Body of pancreas (tissue), 4 donors: ENCODE results near the gene LAPTM4A. TPM values are rescaled to one million over a fixed set of nuclear protein-coding genes. Genes with fewer than 3 reads are reported as not detected.

ENCODE experiments used
- ATAC-seq: fragments of 150-250 bp; one replicate; pipeline ENCODE4 v1.9.1; 2016
- DNase-seq, 4 donors: peaks; one replicate each; pipeline ENCODE4 v3.0.0-alpha.2; 2019
- H3K27ac ChIP-seq, 4 donors: fragments of 200-600 bp; sonication (generic); 1 replicate in 3 of 4; 2 replicates in 1 of 4; pipeline versions ENCODE4 v1.5.1 to v1.6.1; 2016 to 2019; ENCODE audit warnings: mild to moderate bottlenecking in 1 of 4, mixed read lengths in 1 of 4, moderate library complexity in 1 of 4
- H3K27me3 ChIP-seq, 2 donors: fragments of 200-600 bp; sonication (generic); one replicate each; pipeline ENCODE4 v1.6.0; 2016; ENCODE audit warnings: mild to moderate bottlenecking in 1 of 2
- H3K36me3 ChIP-seq, 2 donors: fragments of 200-600 bp; sonication (generic); replicated peaks in 1 of 2; 2 replicates each; pipeline ENCODE4 v1.5.1; 2016; ENCODE audit warnings: low read depth in 2 of 2; ENCODE audit not compliant: insufficient read depth in 1 of 2
- H3K4me1 ChIP-seq: fragments of 200-600 bp; sonication (generic); one replicate; pipeline ENCODE4 v1.6.0; 2016
- H3K4me3 ChIP-seq, 2 donors: fragments of 200-600 bp; sonication (generic); 1 replicate in 1 of 2; 2 replicates in 1 of 2; pipeline ENCODE4 v1.5.1; 2016 to 2019
- H3K9me3 ChIP-seq, 3 donors: fragments of 200-600 bp; sonication (generic); 1 replicate in 2 of 3; 2 replicates in 1 of 3; pipeline ENCODE4 v1.5.1; 2016
- CTCF ChIP-seq, 7 experiments: fragments of 450-650 bp in 4 of 7; fragments of 200-600 bp in 3 of 7; sonication (generic) in 3 of 7; IDR thresholded peaks; one replicate each; pipeline ENCODE4 v1.5.1; 2016 to 2019; ENCODE audit warnings: antibody characterized with exemption in 7 of 7
- POLR2A ChIP-seq, 3 donors: fragments of 450-650 bp; IDR thresholded peaks; one replicate each; pipeline ENCODE4 v1.6.1; 2016; ENCODE audit warnings: antibody characterized with exemption in 3 of 3, mild to moderate bottlenecking in 2 of 3
- WGBS, 2 donors: methylation state at CpG; one replicate each; pipeline ENCODE4 v1.1.5; 2017; 5-methylcytosine and 5-hydroxymethylcytosine counted together
- intact Hi-C: fragments of 100-400 bp; cut with DNase I; formaldehyde crosslinking; loops from one replicate; pipeline ENCODE4 v1.15.1; 2023
- total RNA-seq, 2 donors: library from RNA; depleted of rRNA; stranded (reverse); fragments of >200 nt; gene quantifications; one replicate each; pipeline ENCODE4 v1.1.0, GENCODE V29; 2016

Gene LAPTM4A
- total RNA-seq, 2 donors from 2014 or later, result 39.9 to 100 TPM

GRCh38 chr2:20030224-20030623, 21.2 kb downstream of the LAPTM4A start:
- no peak for TF ChIP-seq POLR2A (IDR thresholded peaks at IDR 0.05)
- TF ChIP-seq CTCF (IDR thresholded peaks at IDR 0.05), result no peak
- 91 to 95% methylated on average over 6 of the region's 6 CpGs for WGBS, 2 donors
- DNase-seq (no peak), ATAC-seq (no peak)
- intact Hi-C loops, result no loop called here
- no peaks in the 10 kb centered on the region for H3K4me1 ChIP-seq
- H3K36me3 ChIP-seq, result peaks cover 0 to 36% of the 10 kb centered on the region in 2 donors
- no peak overlapping the region for H3K27ac ChIP-seq
- no peak overlapping the region for H3K4me3 ChIP-seq
- H3K9me3 ChIP-seq, result no peaks in the 10 kb centered on the region
- H3K27me3 ChIP-seq, result no peaks in the 10 kb centered on the region

- 85 to 93% methylated on average over 3 of the region's 3 CpGs for whole genome bisulfite sequencing, 2 donors
- Histone ChIP-seq H3K27ac (no peak overlapping the region), H3K27me3 (no peaks in the 10 kb centered on the region), H3K4me1 (no peaks in the 10 kb centered on the region), H3K4me3 (no peak overlapping the region), H3K9me3 (no peaks in the 10 kb centered on the region), H3K36me3 (peaks cover 0 to 16% of the 10 kb centered on the region in 2 donors)
- no peak for DNase-seq
- intact Hi-C loops, result no loop called here
- TF ChIP-seq POLR2A (IDR thresholded peaks at IDR 0.05) (no peak), CTCF (IDR thresholded peaks at IDR 0.05) (no peak)
- no peak for ATAC-seq
Measured at GRCh38 chr2:20027705-20028434, 23.6 kb downstream of the LAPTM4A start.

GRCh38 chr2:20027260-20027677, 24.2 kb downstream of the LAPTM4A start:
- Histone ChIP-seq H3K27me3 (no peaks in the 10 kb centered on the region), H3K27ac (no peak overlapping the region), H3K36me3 (peaks cover 0 to 12% of the 10 kb centered on the region in 2 donors), H3K9me3 (no peaks in the 10 kb centered on the region), H3K4me1 (no peaks in the 10 kb centered on the region), H3K4me3 (no peak overlapping the region)
- TF ChIP-seq POLR2A (IDR thresholded peaks at IDR 0.05), result no peak
- TF ChIP-seq CTCF (IDR thresholded peaks at IDR 0.05), result no peak
- intact Hi-C loops, result no loop called here
- no peak for ATAC-seq
- 49 to 85% methylated on average over 4 of the region's 4 CpGs for WGBS, 2 donors
- DNase-seq, result no peak

GRCh38 chr2:20025065-20025786, 26.2 kb downstream of the LAPTM4A start:
- Histone ChIP-seq H3K36me3 (no peaks in the 10 kb centered on the region), H3K27ac (no peak overlapping the region), H3K9me3 (no peaks in the 10 kb centered on the region), H3K27me3 (no peaks in the 10 kb centered on the region), H3K4me3 (no peak overlapping the region), H3K4me1 (no peaks in the 10 kb centered on the region)
- TF ChIP-seq POLR2A (IDR thresholded peaks at IDR 0.05) (no peak), CTCF (IDR thresholded peaks at IDR 0.05) (no peak)
- no peak for DNase-seq
- no peak for ATAC-seq
- intact Hi-C loops, result no loop called here
- WGBS, 2 donors, result 89 to 95% methylated on average over 3 of the region's 3 CpGs
